Measurements from ENCODE around the gene CREB3.

DNA sequence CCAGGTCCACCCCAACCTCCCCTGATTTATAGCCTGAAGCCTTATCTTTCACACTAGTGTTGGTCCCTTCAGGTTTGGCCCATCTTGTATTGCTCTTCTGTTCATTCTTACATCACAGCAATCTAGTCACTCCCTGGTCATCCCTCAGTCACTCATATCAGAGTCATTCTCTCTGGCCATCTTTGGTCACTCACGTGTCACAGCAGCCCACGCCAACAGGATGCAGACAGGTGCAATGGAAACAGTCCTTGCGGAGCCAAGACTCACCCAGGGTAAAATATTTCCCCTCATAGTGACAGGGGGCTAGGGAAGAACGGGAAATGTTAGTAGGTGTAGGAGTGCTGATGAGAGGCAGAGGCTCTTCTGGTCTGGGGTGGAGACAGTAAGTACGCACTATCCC lies 21.0 kb downstream of the CREB3 start:
- TF ChIP-seq POLR2A (IDR thresholded peaks at IDR 0.05; ENCODE audit: low read length), result no peak
- TF ChIP-seq GATA1 (IDR thresholded peaks at IDR 0.05; ENCODE audit: low read depth, low read length), result no peak
